ENCODE results near the gene GSK3B.

The GSK3B gene

DNA sequence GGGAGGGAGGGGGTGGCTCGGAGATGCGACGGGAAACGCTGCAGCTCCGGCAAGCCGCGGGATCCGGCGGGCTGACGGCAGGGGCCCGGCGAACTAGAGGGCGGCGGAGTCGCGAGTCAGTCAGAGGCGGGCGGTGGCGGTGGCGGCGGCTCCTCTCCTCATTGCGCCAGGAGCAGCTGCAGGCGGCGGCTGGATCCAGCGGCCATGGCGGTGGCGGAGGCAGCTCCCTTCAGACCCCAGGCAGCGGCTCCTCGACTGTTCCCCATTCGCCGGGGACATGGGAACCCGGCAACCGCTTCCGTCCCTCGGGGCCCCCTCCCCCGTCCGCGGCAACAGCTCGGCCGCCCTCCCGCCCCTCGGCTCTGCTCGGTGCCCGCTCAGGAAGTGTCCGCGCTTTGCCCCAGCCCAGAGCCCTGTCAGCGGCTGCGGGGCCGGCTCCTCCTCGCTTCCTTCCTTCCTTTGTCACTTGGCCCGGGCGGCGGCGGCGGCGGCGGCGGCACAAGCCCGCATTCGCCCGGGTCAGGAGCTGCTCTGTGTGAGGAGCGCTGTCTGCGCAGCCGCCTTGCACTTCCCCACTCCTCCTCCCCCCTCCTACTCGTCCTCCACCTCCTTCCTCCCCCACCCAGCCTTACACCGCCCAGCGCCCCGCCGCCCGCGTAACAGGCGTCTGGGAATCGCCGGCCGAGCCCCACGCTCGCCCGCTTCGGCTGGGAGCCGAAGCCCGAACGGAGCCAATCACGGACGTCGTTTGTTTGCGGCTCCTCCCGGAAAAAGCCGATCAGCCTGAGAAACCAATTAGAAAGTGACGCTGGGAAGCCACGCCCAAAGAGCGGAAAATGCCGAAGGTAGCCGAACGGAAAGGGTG lies at the start of gene GSK3B:
TSS of gene GSK3B (minus strand) at position 537 of the 865 bp plus-strand sequence. CDS start 1,013 bp downstream, outside the sequence.
- no peak for DNase-seq (ENCODE audit: low spot score)

GRCh38 chr3:120143676-120144075 lies 49.4 kb upstream of the GSK3B start:
- no peak for DNase-seq (ENCODE audit: low spot score)

GRCh38 chr3:120142236-120142635 lies 48.0 kb upstream of the GSK3B start:
- DNase-seq (ENCODE audit: low spot score), result no peak

DNA sequence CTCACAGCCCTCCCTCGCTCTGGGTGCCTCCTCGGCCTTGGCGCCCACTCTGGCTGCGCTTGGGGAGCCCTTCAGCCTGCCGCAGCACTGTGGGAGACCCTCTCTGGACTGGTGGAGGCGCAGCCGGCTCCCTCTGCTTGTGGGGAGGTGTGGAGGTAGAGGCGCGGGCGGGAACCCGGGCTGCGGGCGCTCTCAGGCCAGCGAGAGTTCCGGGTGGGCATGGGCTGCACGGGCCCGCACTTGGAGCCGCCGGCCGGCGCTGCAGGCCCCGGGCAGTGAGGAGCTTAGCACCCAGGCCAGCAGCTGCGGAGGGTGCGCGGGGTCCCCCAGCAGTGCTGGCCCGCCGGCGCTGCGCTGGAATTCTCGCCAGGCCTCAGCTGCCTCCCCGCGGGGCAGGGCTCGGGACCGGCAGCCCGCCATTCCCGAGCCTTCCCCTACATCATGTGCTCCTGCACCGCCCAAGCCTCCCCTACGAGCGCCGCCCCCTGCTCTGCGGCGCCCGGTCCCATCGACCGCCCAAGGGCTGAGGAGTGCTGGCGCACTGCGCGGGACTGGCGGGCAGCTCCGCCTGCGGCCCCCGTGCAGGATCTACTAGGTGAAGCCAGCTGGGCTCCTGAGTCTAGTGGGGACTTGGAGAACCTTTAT lies 46.0 kb upstream of the GSK3B start:
- DNase-seq (ENCODE audit: low spot score), result no peak

DNA sequence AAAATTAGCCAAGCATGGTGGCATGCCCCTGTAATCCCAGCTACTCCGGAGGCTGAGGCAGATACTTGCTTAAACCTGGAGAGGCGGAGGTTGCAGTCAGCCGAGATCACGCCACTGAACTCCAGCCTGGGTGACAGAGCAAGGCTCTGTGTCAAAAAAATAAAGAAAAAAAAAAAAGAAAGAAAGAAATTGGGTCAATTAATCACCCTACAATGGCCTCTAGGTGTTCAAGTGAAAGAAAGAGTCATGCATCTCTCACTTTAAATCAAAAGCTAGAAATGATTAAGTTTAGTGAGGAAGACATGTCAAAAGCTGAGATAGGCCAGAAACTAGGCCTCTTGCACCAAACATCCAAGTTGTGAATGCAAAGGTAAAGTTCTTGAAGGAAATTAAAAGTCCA lies 44.9 kb upstream of the GSK3B start:
- DNase-seq (ENCODE audit: low spot score), result no peak

GRCh38 chr3:120137548-120137947 lies 43.3 kb upstream of the GSK3B start:
- no peak for DNase-seq (ENCODE audit: low spot score)

DNA sequence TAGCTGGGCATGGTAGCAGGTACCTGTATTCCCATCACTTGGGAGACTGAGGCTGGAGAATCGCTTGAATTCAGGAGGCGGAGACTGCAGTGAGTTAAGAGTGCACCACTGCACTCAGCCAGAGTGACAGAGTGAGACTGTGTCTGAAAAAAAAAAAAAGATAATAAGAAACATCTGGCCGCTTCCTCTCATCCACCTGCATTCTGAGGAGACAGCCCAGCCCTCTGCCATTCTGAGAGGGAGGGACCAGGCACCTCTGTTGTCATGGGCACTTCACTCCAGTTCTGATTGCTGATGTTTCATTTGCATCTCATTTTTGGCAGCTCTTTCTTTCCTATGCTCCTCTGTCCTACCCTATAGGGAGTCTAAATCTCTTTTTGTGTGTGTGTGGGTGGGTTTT lies 36.4 kb upstream of the GSK3B start:
- no peak for DNase-seq (ENCODE audit: low spot score)

DNA sequence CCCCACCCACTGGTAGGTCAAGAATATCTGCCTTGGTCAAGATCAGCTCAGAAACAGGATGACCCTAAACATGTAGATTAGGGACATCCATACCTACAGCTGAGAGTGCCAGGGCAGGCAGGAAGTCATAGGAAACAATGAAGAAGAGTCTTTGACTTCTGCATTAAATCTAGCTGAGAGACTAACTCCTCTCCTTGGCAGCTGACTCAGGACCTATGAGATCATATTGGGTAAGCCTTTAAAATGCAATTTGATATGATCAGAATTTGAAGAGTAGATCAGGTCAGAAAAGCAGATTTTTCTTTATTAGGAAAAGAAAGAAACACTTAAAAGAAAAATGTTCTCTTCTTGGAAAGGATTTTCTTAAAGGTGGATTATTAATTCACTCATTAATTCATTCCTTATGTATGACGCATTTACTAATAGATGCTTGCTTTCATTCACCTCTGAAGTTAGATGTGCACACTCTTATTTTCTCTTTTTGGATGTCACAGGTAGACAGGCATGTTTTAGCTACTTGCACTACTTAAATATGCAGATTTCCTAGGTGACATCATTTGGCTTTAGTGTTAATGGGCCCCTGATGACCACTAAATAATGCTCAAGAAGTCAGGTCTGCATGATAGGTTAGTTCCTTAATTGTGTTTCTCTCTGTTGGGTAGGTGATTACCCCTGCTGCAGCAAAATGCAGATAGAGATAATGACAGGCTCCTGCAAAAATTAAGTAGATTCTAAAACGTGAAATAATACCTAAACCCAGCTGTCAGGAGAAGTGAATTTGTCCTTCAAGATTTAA lies 35.7 kb upstream of the GSK3B start:
- no peak for DNase-seq (ENCODE audit: low spot score)

DNA sequence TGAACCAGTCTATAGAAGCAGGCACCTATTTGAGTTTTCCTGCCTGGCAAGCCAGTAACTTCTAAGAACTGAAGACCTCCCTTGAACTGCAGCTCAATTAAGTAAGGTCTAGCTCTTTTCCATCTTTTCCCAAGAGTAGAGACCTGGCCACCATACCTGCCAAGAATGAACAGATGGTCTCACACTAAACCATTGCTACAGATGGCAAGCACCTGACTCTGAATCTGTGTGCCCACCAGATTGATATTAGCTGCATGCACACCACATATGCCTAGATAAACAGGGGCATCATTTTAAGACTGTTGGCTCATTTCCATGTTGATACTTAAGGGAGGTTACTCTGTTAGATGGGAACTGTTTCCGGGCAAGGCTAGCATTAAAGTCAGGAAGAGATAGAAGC lies 34.8 kb upstream of the GSK3B start:
- no peak for DNase-seq (ENCODE audit: low spot score)

DNA sequence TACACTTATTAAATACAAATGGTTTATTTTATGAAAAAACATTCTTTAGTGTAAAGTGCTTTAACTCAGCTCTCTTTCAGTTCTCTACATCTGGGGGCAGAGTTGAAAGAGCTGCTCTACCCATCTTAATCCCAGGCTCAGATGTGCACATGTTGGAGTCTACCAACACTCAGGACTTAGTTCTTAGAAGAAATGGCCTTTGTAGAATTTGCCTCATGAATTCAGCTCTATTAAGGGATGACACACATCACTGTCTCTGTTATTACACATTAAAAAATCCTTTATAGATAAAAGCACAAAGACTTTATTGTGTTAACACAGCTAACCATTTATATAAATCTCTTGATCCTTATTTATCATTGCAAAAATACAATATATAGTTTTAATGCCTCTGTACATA lies 31.7 kb upstream of the GSK3B start:
- no peak for DNase-seq (ENCODE audit: low spot score)

DNA sequence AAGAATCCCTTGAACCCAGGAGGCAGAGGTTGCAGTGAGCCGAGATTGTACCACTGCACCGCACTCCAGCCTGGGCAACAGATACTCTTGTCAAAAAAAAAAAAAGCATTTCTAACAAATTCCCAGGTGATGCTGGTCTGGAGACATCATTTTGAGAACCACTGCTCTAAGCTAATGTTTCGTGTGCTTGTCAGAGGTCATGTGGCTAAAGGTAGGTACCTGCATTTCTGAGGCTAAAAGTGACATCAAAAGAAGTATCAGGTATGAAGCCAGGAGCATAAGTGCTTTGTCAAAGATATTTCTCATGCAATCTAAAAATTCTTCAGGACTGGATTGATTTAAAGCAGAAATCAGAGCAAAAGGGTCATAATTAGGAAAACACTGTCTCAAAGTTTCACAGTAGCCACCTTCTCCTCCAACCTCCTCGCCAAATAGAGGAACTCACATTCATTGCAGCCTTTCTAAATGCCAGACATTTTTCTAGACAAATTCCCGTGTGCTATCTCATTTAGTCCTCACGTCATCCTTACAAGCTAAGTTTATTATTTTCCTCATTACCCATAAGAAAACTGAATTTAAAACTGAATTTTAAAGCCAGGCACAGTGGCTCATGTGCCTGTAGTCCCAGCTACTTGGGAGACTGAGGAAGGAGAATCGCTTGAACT lies 25.7 kb upstream of the GSK3B start:
- DNase-seq (ENCODE audit: low spot score), result no peak

- no peak for DNase-seq (ENCODE audit: low spot score)
Observed at GRCh38 chr3:120114981-120115380, 20.7 kb upstream of the GSK3B start.

DNA sequence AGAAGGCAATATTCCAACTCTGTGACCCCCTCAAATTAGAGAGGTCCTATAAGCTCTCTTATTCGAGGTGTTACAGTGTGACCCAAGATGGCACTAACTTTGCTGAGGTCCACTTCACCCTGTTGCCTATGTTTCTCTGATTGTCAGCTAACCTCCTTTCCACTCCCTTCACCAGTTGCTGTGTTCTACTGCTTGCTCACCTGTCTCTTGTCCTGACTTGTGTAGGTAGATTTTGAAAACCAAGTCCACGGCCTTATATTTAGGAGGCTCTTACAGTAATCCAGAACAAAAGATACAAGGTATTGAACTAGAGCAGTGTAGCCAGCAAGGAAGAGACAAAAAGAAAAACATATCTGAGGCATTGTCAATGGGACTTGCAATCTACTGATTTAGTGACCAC lies 20.1 kb upstream of the GSK3B start:
- DNase-seq (ENCODE audit: low spot score), result no peak

GRCh38 chr3:120113128-120114116 lies 19.2 kb upstream of the GSK3B start:
- DNase-seq (ENCODE audit: low spot score), result peak; percentile 85

GRCh38 chr3:120111898-120112297 lies 17.7 kb upstream of the GSK3B start:
- DNase-seq (ENCODE audit: low spot score), result no peak

DNA sequence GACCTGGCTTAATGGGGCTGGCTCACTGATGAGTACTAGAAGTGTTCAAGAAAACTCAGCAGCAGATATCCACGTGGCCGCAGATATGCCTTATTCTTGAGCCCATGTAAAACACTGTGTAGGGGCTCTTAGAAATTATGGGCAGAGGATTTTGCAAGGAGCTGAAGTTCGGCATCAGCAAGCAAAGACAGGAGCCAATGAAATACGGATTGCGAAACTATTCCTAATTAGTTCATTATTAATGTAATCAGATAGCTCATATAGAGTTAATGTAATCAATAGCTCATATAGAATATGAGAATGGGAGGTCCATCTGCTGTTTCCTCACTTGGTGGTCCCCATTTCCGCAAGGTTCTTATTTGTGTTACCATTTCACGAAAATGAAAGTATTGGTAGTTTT lies 9.0 kb upstream of the GSK3B start:
- DNase-seq (ENCODE audit: low spot score), result no peak

- DNase-seq (ENCODE audit: low spot score), result no peak
Observed at GRCh38 chr3:120102674-120103073, 8.4 kb upstream of the GSK3B start.

DNA sequence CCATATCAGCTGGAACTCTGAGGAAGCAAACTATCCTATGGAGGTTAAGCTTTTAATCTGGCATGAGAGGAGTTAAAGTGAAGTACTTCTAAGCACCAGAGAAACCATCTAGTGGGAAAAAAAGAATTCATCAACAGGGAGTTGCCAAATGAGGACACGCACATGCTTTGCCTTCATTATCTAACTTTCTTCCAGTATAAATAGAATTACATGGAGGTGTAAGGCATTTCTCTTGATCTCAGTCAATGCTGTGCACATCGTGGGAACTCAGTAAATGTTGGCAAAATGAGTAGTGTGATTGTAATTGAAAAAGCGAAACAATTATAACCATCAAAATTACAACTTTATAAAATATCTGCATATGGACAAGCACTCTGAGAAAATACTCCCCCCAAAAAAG lies 8.0 kb upstream of the GSK3B start:
- DNase-seq (ENCODE audit: low spot score), result no peak

GRCh38 chr3:120101624-120102023 lies 7.4 kb upstream of the GSK3B start:
- no peak for DNase-seq (ENCODE audit: low spot score)

GRCh38 chr3:120100711-120101110 lies 6.5 kb upstream of the GSK3B start:
- DNase-seq (ENCODE audit: low spot score), result no peak

- DNase-seq (ENCODE audit: low spot score), result no peak
Observed at GRCh38 chr3:120098710-120099109, 4.5 kb upstream of the GSK3B start.

Data from RKO (cell line).